HG03280 (cell line): ENCODE results near the gene KIAA0586.
"Not testable (repeated sequence)": the region's sequence is repeated elsewhere in the genome, so short reads cannot be mapped to it uniquely, and the experiment has no call there.

Source experiments
- ATAC-seq: cut with Tn5 transposase; IDR thresholded peaks from one replicate; pipeline ENCODE4 v1.9.1; 2021; ENCODE audit warnings: mild to moderate bottlenecking, moderate library complexity; ENCODE audit not compliant: unreplicated experiment

KIAA0586 gene

DNA sequence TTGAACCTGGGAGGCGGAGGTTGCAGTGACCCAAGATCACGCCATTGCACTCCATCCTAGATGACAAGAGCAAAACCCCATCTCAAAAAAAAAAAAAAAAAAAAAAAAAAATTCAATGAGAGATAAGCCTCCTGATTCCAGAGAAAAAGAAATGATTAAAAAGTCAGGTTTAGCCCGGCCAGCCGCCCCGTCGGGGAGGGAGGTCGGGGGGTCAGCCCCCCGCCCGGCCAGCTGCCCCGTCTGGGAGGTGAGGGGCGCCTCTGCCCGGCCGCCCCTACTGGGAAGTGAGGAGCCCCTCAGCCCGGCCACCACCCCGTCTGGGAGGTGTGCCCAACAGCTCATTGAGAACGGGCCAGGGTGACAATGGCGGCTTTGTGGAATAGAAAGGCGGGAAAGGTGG is 160.8 kb downstream of the KIAA0586 start:
- not testable (repeated sequence) for ATAC-seq

DNA sequence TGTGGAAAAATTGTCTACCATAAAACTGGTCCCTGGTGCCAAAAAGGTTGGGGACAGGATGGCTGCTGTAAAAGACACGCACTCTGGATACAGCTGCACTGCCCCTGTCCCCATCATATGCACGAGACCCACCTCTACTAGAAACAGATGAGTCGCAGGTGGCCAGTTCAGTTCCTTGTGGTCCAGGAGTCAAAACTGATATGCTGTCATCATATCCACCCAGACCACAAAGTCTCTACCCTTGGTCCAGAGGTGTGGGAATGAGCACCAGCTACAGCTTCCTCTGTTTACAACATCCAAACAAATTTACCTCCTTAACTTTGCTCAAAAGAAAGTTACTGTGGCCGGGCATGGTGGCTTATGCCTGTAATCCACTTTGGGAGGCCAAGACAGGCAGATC is 166.5 kb downstream of the KIAA0586 start:
- no peak for ATAC-seq

DNA sequence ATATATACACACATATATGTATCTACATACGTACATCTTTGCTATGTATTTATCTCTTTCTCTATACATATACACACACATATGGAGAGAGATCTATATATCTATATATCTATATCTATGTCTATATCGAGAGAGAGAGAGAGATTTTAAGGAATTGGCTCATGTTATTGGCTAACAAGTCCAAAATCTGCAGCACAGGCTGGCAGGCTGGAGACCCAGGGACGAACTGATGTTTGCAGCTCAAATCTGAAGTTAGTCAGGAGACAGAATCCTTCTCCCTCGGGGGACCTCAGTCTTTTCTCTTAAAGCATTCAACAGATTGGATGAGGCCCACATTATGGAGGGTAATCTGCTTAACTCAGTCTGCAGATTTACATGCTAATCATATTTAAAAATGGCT is 169.5 kb downstream of the KIAA0586 start:
- ATAC-seq = no peak

DNA sequence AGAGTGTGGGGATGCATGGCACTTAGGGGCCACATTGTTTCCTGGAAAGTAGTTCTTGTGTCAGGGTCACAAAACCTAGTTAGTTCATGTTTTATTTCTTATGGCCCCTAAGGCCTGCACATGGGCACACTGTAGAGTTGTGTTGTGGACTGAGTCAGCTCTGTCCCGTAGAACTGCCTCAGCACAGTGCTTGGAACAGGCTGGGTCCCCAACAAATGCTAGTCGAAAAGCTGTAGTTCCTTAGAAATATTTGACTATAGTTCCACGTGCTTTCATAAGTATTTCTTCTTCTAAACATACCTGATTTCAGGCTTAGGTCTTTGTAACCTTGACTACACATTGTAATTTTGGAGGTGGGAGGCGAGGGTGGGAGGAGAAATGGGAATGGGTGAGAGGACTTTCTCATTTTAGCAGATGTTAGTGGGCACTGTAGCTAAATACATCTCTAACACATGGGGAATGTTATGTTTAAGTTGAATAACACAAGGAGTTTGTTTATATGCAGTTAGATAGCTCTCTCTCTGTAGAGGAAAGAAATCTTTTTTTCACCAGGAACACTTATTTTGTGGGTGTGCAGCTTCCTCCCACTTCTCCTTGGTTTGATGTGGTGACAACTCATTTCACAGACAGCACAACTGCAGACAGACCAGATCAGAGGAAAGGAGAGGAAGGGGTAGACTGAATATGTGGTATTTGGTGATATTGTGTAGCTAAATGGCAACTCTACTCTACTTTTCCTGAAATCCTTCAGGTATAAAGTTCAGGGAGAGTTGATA is 170.7 kb downstream of the KIAA0586 start:
- ATAC-seq = no peak

DNA sequence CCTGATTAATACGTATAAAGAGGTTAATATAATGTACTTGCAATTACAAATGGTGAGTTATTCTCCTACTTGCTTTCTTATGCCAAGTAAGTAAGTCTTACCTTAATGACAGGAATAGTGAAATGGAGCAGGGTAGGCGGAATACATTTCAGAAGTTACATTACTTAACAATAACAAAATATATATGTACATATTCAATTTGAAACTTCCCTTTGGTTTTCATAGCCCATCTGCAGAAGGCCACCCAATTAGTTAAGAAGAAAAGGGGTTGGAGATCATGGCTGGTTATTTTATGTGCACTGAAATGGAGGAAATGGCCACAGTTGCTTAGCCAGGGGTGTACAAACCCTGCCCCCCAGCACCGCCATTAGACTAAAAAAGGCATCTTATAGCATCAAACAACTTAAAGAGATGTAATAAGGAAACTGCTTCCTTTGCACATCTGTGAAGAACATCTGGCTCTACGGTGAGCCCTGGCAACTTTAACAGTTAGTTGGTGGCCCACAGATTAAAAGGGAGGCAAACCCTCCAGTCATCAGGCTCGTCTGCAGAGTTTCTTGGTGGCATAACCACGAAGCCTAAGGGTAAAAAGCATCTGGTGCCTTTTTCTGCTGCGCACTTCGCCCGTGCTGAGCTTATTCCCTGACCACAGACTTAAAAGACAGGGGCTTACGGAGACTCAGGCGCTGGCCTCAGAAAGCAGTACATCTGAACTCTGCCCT is 171.4 kb downstream of the KIAA0586 start:
- ATAC-seq = no peak

DNA sequence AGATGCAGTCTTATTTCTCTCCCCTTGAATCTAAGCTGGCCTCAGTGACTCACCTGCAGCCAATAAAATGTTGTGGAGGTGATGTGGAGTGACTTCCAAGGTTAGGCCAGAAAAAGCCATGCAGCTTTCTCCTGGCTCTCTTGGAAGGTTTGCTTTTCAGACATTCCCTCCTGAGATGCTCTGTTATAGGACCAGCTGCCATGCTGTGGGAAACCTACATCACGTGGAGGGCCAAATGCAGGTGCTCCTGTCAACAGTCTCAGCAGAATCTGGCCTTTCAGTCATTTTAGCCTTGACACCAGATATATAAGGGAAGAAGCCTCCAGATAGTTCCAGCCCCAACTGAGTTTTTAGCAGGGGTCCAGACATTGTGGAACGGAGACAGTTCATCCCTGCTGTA is 172.2 kb downstream of the KIAA0586 start:
- no peak for ATAC-seq
